ENCODE data around the gene PTPRD.

GRCh38 chr9:9764821-9765220, 848.0 kb downstream of the PTPRD start:
- no peak for TF ChIP-seq TAF1 (IDR thresholded peaks at IDR 0.05; ENCODE audit: borderline replicate concordance, low read depth, low read length)
- no peak for TF ChIP-seq POLR2A (IDR thresholded peaks at IDR 0.05; ENCODE audit: low read depth, low read length)
- TF ChIP-seq POLR2AphosphoS5 (IDR thresholded peaks at IDR 0.05; ENCODE audit: low read depth, low read length): no peak

Data from GM12892 (cell line).